HTR-8/SVneo (cell line): ENCODE data around the gene JDP2.
A peak's percentile ranks its signal among the peaks of the same experiment; 100 is the strongest.
"Not testable (repeated sequence)": the region's sequence is repeated elsewhere in the genome, so short reads cannot be mapped to it uniquely, and the experiment has no call there.

Source experiments
- DNase-seq: peaks from one replicate; pipeline ENCODE4 v3.0.0; 2011; ENCODE audit warnings: low spot score, mixed read lengths; ENCODE audit not compliant: insufficient read length
- FAIRE-seq: peaks from 2 replicates; lab custom pipeline; 2011; peaks lifted over from hg19 to GRCh38; lab: Jason Lieb, UNC

JDP2 gene

DNA sequence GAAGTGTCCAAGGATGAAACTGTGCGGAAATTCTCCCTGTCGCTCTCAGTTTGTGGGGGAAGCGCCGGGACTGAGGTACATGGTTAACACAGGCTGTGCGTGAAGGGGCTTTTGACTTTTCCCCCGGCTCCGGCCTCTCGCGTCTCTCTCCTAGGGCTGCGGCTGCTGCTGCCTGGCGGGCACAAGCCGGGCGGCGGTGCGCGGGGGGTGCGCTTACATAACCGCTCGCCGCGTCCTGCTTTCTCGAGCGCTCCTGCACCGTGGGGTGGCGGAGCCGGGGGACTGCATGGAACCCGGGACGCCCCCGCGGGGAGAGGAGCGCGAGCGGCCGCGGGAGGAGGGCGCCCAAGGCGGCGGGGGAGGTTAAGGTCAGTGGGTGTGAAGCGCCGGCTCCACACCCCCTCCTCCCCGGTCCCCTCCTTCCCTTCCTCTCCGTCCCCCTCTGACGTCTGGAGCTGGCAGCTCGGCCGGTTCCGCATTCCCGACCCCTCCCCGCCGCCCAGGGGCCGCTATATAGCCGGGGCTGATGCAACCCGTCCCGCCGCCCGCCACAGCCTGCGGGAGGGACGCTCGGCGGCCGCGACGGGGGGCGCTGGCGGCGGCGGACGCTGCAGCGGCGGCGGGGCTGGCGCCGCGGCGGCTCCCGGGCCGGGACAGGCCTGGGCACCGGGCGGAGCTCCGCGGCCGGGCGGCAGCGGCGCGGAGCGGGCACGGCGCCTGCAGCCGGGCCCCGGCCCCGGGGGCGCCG, at the start of gene JDP2:
Gene JDP2 (plus strand): TSS at position 541 of the 748 bp plus-strand sequence. CDS start 9,899 bp downstream, outside the sequence.
- DNase-seq (peak; percentile 89), FAIRE-seq (peak; percentile 94)

DNA sequence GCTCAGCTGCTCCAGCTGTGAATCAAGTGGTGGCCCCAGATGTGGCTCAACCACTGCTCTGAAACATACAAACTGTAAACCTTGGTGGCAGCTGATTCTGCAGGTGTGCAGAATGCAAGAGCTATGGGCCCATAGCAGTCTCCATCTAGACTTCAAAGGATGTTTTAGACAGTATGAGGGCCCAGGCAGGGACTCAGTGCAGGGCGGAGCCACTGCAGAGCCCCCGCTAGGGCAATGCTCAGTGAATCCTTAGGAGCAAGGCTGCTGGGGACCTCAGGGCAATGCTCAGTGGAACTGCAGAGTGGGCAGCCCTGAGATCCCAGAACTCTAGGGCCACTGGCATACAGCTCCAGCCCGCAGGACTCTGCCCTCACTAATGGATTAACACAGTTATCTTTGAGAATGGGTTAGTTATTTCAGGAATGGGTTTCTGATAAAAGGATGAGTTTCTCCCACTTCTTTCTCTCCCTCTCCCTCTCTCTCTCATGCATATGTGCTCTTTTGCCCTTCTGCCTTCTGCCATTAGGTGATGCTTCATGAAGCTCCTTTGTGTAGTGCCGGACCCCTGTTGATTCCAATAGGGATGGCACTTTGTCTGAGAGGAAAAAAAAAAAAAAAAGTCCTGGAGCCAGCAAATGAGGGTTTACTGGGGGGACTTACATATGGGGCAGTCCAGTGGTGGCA, 48.4 kb upstream of the JDP2 start:
- DNase-seq = no peak
- FAIRE-seq = no peak

DNA sequence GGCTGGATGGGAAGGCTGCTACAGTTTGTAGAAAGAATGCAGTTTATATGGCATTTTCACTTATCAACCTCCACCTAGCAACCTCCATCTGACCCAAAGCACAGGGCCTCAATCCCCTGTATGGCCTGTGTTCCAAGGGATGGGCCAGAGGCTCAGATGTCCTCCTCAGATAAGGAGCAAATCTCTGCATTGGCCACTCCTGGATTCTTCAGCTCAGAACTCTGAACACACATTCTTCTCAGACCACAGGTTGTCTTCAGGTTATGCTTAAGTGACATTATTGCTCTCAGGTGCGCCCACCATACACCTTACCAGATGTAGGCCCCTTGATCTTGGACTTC, 47.9 kb upstream of the JDP2 start:
- DNase-seq = no peak
- no peak for FAIRE-seq

DNA sequence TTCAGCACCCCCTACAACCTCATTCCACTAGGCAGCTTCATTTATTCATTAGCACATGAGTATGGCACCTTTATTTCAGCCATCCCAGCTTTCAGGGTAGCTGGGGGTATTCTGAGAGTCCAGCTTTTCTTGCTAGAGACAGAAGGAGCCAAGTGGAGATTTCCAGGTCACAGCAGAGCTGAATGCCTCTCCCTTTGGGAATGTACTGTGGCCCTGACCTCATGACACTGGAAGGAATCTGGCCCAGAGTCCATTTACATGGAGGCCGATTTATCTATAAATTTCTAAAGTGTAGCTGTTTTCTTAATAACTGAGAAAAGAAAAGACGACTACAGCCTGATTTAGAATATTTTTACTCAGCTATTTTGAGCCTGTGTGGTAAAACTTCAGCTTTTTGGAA, 47.2 kb upstream of the JDP2 start:
- FAIRE-seq (peak; percentile 33), DNase-seq (no peak)

DNA sequence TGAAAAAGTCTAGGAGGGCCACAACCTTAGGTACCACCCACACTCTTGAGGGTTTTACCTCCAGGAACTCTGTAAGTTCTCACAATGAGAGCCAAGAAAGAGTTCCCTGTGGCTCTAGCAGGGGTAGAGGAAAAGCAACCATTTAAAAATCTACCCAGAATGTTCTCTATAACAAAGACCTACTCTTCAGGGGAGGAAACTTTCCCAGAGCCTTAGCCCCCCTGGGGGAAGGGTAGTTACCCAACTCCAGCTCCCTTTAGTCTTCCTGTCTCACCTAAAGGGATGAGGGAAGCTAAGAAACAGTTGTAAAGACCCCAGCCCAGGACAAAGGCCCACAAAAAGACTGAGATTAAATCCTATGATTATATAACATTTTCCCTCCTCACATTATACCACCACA, 46.2 kb upstream of the JDP2 start:
- FAIRE-seq = peak; percentile 46
- DNase-seq = no peak

GRCh38 chr14:75383219-75383618, 44.6 kb upstream of the JDP2 start:
- DNase-seq, FAIRE-seq: not testable (repeated sequence)

GRCh38 chr14:75383721-75384120, 44.1 kb upstream of the JDP2 start:
- no peak for FAIRE-seq
- no peak for DNase-seq

GRCh38 chr14:75389679-75390078, 38.1 kb upstream of the JDP2 start:
- DNase-seq (no peak), FAIRE-seq (peak; percentile 93)

DNA sequence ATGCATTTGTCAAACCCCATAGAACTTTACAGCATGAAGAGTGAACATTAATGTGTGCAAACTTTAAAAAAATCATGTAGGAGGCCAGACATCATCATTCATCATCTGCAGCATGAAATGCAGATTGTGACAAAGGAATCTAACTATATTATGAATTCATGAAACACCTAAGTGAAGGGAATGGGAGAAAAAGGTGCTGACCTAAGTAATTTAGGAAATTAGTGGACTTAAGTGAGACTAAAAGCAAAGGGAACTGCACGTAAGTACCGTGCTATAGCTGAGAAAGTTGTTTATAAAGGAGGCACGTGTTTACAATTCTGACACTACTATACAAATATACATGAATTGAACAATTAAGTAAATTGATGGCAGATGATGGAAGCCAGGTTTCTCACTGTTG, 37.6 kb upstream of the JDP2 start:
- FAIRE-seq (no peak), DNase-seq (no peak)

GRCh38 chr14:75391953-75392352, 35.9 kb upstream of the JDP2 start:
- no peak for FAIRE-seq
- DNase-seq = no peak

DNA sequence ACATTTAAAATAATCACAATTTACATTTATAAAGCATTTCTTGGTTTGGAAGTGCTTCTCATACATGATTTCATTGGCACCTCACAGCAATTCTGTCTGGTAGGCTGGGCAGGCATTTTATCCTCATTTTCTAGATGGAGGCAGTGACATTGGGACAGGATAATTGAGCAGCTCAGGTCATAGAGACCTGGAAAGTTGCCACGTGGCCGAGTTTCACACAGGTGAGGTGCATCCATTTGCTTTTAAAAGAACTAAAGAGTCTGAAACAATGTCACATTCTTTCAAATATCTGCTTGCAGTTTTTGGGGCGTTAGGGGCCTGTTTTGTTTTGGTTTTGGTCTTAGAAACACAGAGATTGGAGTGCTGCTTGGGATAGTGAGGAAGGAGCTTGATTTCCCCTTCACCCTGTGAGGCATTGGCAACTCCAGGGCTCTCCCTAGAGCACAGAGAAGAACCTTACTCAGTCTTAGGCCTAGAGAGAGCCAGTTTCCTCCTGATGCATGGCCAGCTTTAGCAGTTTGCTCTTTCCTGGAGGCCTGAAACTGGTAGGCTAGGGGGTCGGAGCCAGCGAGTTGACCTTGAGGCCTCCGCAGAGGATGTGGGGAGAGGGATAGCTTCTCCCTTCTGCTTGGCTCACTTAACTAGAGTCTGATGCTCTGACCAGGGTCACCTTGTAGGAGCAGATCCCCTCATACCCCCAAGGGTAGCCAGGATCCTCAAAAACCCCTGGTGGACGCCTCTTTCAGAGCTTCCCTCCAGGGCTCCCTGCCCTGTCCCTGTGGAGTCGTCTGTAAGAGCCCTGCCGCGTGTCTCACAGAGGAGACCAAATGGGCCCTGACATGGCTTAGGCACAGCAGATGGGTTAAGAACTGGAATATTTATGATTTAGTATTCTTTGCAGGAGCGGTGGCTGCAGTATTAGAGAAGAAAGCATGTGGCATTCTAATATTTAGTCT, 34.9 kb upstream of the JDP2 start:
- no peak for FAIRE-seq
- no peak for DNase-seq

- no peak for DNase-seq
- FAIRE-seq = peak; percentile 13
Observed at GRCh38 chr14:75393794-75394193, 34.0 kb upstream of the JDP2 start.

DNA sequence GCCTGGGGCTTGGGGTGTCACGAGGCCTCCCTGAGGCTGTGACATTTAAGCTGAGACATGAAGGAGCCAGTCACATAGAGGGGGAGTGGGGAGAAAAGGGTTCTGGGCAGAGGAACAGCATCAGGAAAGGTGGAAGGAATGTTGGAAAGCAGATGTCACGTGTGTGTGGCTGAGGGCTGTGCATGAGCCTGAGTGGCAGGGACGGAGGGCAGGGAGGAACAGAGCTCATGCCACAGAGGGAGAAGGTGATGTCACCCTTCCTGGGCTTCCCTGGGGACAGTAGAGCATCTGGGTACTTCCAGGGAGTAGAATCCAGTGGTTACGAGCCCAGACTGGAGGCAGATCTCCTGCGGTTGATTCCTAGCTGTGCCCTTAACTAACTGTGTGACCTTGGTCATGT, 32.0 kb upstream of the JDP2 start:
- FAIRE-seq (no peak), DNase-seq (no peak)

GRCh38 chr14:75399321-75399720, 28.5 kb upstream of the JDP2 start:
- FAIRE-seq = no peak
- no peak for DNase-seq

- FAIRE-seq = peak; percentile 84
Observed at GRCh38 chr14:75399843-75400775, 27.7 kb upstream of the JDP2 start.

GRCh38 chr14:75401361-75401760, 26.5 kb upstream of the JDP2 start:
- peak; percentile 78 for FAIRE-seq

More at GRCh38 chr14:75399843-75400775, 27.7 kb upstream of the JDP2 start:
- DNase-seq = no peak

DNA sequence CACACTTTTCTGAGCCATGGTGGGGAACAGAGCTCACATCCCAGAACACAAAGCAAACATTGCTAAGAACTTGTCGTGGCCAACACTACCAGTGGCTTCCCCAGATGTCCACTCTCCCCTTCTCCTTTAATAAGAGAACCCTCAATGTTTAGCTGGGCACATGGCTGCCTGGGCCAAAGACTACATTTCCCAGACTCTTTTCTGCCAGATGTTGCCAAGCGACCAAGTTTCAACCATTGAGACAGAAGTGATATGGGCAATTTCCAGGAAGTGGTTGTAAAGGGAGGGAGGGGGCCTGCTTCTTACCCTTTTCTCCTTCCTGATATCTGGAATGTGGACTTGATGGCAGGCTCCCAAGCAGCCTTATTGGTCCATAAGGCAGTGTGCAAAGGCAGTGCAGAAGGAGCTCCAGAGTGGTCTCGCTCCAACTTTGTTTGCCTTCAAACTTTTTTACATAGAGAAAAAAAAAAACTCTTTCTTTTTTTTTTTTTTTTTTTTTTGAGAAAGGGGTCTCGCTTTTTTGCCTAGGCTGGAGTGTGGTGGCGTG, 24.9 kb upstream of the JDP2 start:
- DNase-seq (no peak), FAIRE-seq (no peak)

More at GRCh38 chr14:75401361-75401760, 26.5 kb upstream of the JDP2 start:
- DNase-seq = no peak

DNA sequence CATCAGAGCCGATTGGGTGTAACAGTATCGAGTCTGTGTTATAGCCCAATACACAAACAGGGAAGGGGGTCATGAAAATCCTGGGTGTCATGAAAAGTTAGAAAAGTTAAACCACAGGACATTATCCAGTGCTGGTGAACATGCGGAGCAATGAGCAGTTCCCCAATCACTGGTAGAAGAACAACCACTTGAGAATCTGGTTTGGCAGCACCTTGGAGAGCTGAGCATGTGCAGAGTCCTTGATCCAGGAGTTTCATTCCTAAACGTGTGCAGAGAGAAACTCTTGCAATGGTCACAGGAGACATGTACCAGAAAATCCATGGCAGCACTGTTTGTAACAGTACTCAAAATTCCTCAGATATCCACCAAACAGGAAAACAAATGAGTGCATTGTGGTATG, 23.0 kb upstream of the JDP2 start:
- no peak for DNase-seq
- FAIRE-seq = peak; percentile 96

- no peak for FAIRE-seq
Observed at GRCh38 chr14:75406102-75406501, 21.7 kb upstream of the JDP2 start.

More at GRCh38 chr14:75406102-75406501, 21.7 kb upstream of the JDP2 start:
- DNase-seq = no peak
